Hematopoietic multipotent progenitor cell treated with erythropoietin and hydrocortisone succinate and interleukin-3 and kit ligand, for 6 days (in vitro differentiated cells): ENCODE data around the gene ALDH9A1.
"Not testable (repeated sequence)": the region's sequence is repeated elsewhere in the genome, so short reads cannot be mapped to it uniquely, and the experiment has no call there.

Source experiments
- DNase-seq: peaks from one replicate; pipeline ENCODE4 v3.0.0-alpha.2; 2015

ALDH9A1 gene

DNA sequence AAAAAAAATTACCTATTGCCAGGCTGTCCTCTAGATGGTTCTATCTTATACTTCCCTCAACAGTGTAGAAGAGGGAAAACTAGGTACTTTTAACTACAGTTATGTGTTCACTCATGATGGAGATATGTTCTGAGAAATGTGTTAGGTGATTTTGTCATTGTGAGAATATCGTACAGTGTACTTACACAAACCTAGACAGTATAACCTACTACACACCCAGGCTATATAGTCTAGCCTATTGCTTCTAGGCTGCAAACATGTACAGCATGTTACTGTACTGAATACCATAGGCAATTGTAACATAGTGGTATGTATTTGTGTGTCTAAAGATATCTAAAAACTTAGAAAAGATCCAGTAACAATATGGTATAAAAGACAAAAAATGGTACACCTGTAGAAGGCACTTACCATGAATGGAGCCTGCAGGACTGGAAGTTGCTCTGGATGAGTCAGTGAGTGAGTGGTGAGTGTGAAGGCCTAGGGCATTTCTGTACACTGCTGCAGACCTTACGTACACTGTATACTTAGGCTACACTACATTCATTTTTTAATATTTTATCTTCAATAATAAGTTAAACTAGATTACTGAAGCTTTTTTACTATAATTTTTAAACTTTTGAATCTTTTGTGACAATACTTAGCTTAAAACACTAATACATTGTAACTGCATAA is 54.2 kb downstream of the ALDH9A1 start:
- DNase-seq: no peak

DNA sequence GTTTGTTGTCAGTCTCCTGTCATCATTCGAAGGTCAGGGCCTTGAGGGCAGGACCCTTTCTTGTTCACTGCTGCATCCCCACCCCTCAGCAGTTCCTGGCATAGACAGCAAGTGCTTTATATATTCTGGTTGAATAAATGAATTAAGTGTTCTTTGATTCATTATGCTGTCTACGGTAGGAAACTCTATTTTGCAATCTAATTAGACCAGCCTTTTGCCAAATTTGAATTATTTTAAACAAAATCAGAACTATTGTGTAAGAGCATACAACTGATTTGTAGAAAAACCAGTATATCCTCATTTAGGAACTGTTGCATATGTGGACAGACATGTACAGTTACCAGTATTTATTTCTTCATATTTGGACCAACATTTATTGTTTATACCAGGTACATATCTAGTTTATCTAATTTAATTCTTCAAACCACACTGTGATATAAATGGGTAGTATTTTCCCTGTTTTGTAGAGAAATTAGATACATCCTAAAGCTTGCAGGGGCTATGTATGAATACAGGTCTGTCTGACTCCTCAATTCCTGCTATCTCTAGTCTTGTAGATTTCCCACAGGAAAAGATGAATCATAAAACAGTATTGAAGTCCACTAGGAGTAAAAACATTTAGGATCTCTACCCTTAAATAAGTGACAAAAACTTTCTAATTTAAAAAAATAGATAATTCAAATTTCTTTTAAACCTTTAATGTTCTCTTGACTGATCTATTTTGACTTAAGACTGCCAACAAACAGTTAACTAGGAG is 57.0 kb downstream of the ALDH9A1 start:
- no peak for DNase-seq

DNA sequence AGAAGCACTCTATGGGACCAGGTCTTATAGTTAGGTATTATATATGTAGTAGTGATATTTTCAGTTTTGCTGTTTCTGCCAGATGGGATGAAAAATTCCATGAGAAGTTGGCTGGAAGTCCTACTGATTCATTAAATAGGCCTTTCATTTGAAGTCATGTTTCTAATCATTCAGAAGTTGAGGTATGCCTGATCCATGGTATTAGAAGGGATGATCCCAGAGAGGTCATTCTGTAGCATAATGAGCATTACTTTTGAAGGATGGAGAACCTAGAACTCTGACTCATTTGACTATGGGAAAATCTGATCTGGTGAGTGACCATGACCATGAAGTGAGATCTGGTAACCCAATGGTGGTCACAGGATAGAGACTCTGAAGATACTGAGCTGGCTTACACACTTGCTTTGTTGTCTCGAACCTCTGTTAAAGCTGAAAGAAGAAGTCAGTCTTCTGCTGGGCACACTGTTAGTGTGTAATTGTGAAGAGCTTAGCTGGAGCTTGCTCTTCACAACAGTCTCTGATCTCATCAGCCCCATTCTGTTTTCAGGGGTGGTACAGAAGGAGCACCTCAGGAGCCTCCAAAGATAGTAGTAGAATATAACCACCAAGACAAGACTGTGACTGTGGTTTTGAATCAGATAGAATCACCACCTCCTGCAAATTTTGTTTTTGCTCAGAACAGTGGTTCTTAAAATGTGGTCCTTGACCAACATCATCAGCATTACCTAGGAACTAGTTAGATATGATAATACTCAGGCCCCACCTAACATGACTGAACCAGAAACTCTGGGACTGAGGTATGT is 58.3 kb downstream of the ALDH9A1 start:
- no peak for DNase-seq

DNA sequence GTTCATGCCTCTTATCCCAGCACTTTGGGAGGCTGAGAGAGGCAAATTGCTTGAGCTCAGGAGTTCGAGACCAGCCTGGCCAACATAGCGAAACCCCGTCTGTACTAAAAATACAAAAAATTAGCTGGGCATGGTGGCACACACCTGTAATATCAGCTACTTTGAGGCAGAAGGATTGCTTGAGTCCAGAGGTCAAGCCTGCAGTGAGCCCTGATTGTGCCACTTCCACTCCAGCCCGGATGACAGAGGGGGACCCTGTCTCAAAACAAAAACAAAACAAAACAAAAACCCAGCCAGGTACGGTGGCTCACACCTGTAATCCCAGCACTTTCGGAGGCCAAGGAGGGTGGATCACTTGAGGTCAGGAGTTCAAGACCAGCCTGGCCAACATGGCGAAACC is 60.2 kb downstream of the ALDH9A1 start:
- not testable (repeated sequence) for DNase-seq

DNA sequence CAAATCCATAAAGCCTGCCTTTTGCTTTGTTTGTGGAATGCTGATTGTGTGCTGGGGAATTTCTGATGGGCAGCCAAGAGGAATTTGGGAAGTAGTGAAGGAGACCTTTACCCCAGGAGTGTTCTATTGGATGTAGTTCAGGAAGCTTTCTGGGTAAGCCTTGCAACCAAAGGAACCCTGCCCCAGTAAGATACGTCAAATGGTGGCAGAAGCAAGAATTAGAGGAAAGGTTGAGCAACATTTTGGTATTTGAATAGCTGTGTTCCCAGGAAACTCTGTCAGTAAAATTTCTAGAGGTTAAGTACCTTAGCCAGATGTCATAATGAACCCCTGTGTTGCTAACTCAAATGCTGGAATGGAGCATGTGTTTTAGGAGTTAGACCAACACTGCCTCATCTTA is 60.9 kb downstream of the ALDH9A1 start:
- no peak for DNase-seq

DNA sequence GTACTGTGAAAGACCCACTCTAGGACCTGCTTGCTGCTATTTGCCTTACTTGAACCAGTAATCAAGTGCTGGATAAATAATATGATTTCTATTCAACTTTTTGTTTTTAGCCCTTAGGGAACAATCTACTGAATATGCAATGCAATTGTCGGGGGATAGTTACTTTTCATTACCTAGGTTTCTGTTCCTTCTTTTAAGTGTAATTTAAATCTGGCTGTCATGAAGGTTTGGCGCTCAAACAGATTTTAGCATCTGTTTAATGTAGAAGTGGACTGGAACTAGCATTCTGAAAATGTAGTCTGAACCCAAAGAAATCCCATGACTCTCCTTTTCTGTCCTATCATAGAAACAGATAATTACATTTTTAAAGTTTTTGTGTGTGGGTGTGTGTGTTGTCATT is 62.5 kb downstream of the ALDH9A1 start:
- no peak for DNase-seq

DNA sequence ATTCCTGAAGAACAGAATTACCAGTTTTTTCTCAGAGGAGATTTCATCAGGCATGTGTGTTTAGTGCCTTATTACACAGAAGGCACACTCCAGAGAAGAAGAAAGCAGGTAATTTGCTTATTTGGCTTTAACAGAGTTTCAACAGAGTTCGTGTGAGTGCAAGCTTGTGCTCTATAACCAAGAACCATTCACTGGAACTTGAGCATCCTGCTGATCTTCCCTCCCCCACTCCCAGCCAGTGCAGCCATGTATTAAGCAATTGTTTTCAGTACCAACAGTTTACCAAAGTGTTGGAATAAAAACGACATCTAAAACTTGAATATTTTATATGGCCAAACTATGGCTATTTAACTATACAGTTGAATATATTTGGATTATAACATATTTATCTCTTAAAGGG is 63.0 kb downstream of the ALDH9A1 start:
- DNase-seq: no peak

DNA sequence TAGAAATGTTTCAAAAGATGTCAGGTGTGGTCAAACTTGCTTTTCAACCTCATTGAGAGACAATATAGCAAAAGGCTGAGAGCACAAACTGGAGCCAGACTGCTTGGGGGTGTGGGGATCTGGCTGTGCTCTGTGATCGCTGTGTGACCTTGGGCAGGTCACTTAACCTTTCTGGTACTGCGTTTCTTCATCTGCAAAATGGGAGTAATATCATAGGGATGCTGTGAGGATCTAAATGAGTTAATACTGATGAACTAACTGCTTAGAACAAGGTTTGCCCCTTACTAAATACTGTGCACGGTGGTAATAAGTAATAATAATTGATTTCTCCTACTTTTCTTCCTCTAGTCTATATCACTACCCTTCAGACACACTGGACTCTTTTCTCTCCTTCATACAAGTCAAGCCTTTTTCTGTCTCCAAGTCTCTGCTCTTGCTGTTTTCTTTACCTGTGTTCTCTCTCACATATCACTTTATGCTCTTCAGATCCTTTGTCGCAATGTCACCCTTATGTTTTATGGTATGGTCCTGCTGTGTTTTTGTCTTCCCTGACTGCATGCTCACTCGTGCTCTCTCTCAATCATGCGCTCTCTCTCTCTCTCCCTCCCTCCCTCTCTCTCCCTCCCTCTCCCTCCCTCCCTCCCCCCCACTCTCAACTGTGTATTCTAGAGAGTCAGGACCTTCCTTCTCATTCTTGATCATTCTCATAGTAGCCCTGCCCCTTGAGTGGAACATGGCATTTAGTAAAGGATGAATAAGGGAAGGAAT is 64.0 kb downstream of the ALDH9A1 start:
- DNase-seq: no peak

DNA sequence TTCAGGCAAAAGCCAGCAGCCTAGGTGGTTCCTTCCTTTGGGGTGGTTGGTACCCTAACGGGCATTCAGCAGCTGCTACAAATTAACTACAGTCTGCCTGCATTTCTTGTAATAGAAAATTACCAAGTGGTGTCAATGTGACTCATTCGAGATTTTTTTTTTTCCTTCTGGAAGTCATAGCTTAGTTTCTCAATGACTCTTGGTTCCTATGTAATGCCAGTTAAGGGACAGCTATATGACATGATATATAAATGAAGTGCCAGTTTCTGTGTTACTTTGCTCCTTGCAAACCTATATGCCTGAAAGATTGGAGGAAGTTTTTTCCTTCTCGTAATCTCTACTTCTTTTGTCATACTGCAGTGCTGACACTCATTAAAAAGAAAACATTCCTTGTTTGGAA is 64.7 kb downstream of the ALDH9A1 start:
- no peak for DNase-seq

DNA sequence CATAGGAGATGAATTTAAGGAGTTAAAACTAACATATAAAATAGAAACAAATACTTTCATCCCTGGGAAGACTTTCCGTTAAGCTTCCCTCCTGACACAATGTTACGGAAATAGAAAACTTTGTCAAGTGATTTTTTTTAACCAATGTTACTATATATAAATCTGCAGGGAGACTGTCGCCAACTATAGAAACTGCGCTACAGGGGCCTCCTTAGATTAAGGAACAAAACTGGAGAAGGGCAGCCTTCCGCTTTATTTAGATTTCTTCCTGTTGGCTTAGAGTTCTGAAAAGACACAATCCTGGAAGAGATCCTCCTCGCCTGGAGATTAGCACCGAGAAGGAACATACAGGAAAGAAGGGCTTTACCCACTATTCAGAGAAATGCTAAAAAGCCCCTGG is 65.9 kb downstream of the ALDH9A1 start:
- no peak for DNase-seq

DNA sequence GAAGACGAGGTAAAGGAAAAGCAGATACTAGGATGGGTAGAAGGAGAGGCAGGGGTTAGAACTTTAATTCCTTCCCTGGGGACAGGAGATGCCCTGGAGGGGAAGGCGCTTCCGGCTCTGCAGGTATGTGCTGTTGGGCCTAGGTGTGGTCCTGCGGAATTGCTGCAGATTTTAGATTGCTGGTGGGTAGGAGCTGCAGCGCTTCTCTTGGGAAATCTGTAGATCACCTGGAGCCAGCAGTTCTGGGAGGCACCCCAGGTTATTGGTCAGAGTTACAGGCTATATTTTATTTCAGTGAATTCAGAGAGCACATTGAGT is 66.3 kb downstream of the ALDH9A1 start:
- no peak for DNase-seq

DNA sequence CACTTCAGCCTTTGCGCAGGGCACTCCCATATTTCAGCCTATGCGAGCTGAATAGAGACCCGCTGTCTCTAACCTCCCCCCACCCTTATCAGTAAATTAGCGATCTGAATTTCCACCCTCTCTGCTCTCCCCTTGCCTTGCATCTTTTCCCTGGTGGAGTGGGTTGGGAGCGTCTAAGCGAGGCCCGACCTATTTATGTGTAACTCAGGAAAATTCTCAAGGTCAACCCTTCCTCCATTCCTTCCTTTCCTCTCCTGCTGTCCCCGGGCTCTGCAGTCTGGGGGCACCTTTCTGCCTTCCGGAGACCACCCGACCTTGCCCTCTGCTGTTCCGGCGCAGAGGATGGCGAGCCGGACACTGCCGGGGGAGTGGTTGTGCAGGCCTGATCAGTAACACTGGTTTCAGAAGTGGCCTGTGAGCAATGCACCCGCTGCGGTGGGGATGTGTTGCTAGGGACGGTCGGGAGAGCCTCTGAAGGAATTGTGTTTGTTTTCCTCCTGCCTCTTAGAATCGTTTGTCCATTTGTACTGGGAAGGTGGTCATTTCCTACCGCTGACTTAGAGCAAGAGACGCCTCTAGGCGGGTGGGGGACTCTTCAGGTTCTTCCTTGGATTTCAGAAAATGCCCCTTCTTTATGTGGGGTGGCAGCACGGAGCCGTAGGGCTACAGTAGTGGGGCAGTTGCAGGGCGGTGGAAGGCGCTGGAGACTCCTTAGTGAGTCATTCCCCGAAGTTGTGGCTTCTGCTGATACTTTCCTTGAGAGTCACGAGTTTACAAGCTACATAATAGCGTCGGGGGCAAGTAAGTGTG is 66.8 kb downstream of the ALDH9A1 start:
- DNase-seq: peak; percentile 91

DNA sequence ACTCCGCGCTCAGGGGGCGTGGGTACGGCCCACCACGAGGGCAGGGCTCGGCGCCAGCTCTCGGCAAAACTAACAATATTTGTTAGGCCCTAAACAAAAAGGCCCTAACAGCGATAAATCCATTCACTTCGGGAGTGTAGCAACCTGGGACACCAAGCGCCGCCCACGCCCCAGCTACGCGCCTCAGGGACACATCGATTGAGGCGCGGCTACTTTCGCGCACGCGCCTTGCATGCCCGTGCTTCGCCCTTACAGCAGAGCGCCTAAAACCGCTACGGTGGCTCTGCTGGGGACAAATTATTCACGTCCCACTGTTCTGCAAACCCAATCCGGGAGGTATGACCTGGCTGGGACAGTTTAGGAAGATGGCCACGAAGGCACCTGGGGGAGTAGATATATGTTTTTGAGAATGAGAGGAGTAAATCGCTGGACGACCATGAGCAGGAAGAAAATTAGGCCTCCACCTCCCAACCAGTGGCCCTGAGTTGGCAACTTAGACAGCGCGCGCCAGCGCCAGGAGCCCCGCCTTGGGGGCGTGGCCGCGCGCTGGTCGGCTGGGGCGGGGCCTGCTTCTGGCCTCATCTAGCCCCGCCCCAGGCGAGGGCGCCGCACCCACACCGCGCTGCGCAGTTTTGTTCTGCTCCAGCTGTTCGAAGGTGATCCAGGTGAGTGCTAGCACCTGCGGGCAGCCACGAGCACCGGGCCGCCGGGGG is 67.6 kb downstream of the ALDH9A1 start, which contains the start of gene MGST3:
Gene MGST3, plus strand, starts transcription at position 606 of the 713 bp plus-strand sequence. CDS start 18,614 bp downstream, outside the sequence.
- DNase-seq: peak; percentile 98

DNA sequence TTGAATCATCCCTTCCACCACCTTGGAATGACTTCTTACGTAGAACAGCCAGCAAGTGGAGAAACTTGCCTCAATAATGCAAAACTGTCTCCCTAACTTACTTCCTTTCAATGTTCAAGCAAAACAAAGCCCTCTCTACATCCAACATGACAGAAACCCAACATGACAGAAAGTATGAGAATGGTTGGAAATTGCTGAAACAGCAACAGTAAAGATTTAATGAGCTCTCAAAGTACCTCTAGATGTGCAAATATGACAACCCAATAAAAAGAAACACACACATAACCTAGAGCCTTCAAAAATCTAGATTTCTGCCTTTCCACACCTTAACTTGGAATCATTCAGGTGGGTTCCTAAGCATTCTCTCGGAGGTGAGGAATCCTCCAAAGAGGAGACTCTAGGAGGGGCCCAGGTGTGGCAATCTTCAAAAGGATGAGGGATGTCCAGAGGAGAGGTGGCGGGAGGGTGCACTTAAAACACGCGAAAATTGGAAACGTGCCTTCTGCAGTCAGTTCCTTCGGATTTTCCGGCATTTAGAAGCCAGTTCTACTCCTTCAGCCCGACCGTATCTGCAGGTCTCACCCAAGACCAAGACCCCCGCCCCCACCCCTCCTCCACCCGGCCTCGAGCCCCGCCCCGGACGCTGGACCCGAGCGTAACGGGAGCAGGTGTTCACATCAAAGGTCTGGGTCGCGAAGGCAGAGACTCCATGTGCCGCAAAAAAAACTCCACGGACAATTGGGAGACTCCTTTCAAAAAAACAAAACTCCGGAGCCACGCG is 68.3 kb downstream of the ALDH9A1 start:
- no peak for DNase-seq

DNA sequence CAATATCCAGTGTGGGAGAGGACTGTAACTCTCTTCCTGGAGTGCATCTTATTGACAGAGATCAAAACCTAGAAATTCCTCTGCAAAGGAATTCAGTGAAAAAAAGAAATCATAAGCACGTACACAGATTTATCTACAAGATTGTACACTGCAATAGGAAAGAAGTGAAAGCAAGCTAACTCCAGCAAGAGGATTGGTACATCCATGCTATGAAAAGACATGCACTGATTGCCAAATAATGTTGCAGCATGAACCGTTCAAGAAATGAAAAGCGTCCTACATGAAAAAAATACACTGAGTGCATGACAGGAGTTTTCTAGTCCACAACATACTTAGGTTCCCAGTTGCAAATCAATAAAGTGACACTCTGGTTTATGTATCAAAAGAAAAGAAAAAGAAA is 69.2 kb downstream of the ALDH9A1 start:
- no peak for DNase-seq

DNA sequence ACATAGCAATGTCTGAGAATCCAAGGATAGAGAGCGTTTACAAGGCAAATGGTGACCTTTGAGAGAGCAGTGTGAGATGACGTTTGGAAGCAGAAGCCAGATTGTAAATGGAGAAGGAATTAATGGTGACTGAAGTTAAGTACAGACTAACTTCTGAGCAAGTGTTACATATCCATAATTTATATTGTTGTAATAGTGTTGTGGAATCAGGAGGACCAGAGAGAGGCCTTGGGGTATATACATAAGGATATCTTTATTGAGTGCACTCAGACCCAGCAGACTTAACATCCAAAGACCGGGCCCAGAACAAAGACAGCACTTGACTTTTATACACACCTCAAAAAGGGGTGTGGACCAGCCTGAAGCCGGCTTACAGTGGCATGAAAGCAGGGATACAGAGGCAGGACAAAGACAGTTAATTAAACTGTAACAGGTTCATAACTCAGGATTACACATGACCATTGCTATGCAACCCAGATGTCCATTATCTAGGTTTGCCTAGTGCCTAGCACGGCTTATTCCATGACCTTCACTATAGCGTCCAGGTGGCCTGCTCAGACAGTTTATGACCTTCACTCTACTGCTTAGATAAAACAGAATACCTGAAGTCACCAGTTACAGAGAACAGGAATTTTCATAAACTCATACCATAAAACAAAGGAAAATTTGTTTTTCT is 70.1 kb downstream of the ALDH9A1 start:
- no peak for DNase-seq

DNA sequence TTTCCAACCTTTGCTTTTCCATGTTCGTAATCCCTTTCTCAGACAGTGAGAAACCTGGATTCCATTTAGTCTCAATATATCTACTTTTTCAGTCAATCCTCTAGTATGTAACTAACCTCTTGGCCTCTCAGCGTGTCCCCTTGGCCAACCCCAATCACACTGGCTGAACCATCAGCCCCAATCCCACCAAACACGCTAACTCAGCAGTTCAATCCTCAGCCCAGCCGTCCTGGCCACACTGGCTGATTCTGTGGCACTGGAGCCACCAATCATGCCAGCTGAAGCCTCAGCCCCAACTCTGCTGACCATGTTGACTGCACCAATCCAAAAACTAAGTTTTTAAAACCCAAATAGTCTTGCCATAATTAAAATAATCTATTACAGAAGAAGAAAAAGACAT is 73.9 kb downstream of the ALDH9A1 start:
- DNase-seq: no peak

DNA sequence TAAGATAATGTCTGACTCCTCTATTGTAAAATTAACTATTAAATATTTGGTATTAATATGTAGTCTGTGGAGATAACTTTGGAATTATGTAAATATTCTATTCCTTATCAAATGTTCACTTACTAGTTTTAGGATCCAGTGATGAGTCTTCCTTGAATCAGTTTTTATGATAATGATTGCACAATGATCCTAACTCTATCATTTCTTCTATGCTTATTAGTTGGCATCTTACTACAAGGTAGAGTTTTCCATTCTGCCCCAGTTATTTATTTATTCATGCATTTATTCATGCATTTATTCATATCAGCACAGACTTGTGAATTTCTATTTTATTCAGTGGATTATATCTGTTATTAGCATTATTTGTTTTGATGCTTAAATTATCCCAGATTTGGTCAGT is 74.7 kb downstream of the ALDH9A1 start:
- DNase-seq: no peak

DNA sequence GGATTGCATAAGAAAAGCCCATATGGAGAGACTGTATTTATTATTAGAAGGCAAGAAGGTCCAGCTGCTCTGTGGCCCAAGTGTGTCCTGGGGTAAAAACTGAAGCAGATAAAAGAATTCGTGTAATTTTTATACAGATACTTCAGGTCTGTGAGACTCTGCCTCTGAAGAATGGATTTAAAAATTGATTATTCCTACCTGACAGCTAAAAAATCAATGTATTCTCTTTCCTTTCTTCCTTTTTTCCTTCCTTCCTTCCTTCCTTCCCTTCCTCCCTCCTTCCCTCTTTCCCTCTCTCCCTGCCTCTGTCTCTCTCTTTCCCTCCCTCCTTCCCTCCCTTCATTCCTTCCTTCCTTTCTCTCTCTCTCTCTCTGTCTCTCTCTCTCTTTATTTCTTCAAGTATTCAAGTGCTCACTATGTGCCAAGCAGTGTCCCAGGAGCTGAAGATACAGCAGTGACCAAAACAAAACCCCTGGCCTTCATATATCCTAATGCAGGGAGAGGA is 78.7 kb downstream of the ALDH9A1 start:
- DNase-seq: no peak

DNA sequence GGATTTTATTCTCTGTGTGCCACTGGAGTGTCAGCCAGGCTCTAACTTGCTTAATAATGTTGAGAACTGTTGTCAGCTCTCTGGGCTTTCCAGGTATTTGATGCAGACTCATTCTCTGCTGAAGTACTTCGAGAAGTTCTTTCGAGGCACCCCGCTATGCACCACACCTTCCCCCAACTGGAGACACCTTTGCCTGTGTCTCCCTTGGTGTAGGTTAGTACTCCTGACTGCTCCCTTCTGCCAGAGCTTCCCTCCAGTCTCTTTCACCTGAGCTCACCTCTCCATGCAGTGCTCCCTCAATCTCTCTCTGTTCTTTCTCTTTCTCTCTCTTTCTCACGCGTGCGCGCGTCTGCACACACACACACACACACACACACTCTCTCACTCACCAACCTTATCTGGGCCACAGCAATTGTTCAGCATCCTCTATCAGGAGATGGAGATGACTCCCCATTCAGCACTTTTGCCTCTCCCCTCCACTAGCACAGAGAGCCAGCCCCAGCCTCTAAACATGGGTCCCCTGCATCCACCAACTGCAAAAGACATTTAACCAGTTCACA is 81.3 kb downstream of the ALDH9A1 start:
- no peak for DNase-seq
